H54 (cell line): ENCODE results near the gene TRIP11.

Experiments used
- DNase-seq: peaks from one replicate; pipeline ENCODE4 v3.0.0; 2011; ENCODE audit warnings: low spot score, mixed read lengths; ENCODE audit not compliant: insufficient read length
- FAIRE-seq: peaks from 3 replicates; lab custom pipeline; 2011; peaks lifted over from hg19 to GRCh38; lab: Jason Lieb, UNC
- POLR2A ChIP-seq: IDR thresholded peaks from 2 replicates; pipeline ENCODE4 v1.6.1; 2011; ENCODE audit warnings: low read depth, mild to moderate bottlenecking, low read length

TRIP11 gene

DNA sequence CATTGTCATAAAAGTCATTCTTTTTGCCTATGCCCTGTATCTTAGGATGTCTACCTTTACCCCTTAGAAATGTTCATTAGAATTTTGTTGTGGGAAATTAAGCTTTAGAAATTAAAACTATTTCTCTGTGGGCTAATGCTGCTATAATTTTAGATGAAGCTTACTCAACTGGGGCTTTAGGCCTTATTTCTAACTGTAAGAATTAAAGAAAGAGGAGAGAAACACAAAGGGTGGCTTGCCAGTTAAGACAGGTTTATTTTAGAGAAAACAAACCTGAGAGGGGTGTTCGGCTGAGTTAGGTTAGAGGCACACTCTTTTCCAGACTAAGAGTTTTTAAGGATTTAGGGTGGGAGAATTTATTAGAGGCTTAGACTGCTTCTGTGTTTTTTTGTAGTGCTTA is 6.4 kb downstream of the TRIP11 start:
- FAIRE-seq, result no peak
- DNase-seq, result no peak
- no peak for TF ChIP-seq POLR2A

DNA sequence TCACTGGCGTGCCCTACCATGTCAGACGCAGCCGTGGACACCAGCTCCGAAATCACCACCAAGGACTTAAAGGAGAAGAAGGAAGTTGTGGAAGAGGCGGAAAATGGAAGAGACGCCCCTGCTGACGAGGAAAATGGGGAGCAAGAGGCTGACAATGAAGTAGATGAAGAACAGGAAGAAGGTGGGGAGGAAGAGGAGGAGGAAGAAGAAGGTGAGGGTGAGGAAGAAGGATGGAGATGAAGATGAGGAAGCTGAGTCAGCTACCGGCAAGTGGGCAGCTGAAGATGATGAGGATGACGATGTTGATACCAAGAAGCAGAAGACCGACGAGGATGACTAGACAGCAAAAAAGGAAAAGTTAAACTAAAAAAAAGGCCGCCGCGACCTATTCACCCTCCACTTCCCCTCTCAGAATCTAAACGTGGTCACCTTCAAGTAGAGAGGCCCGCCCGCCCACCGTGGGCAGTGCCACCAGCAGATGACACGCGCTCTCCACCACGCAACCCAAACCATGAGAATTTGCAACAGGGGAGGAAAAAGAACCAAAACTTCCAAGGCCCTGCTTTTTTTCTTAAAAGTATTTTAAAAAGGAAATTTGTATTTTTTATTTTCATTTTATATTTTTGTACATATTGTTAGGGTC is 13.2 kb downstream of the TRIP11 start:
- FAIRE-seq (no peak), DNase-seq (no peak)
- no peak for TF ChIP-seq POLR2A

DNA sequence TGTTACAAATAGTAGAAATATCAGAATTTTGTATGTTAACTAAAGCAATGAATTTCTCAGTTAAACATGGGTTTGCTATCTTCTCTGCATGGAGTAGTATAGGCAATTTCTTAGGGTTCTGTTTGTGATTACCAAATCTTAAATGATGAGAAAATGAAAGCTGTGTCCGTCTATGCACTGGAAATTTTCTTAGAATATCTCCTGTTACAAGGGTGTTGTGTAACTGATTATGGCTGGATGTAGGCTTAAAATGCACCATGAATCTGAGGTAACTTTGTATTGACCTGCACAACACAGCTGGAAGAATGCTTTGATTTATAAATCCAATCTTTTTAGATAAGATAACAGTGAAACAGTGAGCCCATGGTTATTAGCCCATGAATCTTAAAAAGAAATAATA is 17.8 kb downstream of the TRIP11 start:
- no peak for TF ChIP-seq POLR2A
- FAIRE-seq (no peak), DNase-seq (no peak)

DNA sequence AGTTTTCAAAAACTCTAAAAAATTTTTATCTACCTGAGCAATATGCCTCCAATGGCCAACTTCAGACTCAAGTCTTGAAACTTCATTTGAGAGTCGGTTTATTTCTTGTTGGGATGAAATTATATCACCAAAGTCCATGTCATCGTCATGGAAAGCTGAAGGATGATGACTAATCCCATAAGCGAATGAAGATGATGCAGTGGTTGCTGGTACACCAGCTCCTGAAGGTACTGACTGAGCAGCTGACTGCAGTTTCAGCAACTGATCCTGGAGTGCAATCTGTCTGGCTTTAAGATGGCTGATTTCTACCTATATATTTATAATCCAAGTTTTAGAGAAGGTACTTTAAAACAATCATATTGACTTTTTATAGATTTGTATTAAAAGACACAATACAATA is 18.3 kb downstream of the TRIP11 start:
- DNase-seq, result no peak
- no peak for TF ChIP-seq POLR2A
- peak; percentile 38 for FAIRE-seq

DNA sequence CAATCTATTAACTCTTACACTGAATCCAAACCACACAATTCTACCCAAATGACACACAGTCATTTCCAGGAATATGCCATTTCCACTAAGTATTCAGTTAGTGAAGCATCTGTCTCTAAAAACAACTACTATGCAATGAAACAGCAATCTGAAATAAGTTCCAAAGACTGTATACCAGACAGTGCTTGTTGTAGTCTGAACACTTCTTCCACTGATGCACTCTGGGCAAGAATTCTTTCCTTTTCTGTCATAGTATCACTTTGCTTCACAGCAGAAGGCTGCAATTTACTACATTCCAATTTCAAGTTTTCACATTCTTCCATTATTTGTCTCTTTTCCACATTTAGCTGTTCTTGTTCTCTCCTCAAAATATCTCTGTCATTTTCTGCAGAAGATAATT is 25.8 kb downstream of the TRIP11 start:
- no peak for DNase-seq
- no peak for TF ChIP-seq POLR2A
- FAIRE-seq, result peak; percentile 27

DNA sequence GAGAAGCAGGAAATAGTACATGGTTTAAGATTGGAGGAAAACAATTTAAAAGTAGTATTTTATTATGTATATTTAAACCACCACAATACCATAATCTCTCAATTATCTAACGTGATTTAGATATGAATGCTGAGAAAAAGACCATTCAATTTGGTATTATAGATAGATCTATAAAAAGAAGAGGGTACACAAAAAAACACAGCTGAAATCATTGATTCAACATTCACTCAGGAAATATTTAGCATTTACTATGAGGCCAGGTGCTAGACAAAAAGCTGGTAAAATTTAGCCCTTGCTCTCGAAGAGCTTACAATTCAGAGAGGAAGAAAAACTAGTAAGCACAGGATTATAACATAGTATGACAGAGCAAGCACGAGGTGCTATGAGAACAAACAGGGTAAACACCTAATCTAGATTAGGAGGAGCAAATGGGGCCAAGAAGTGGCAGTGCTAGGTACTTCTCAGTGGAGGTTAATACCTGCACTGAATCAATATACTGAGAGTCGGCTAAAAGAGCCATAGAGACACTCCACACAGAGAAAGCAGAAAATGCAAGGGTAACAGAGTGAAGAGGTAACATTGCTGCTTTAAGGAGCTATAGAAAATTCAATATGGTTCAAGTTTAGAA is 27.6 kb downstream of the TRIP11 start:
- no peak for DNase-seq
- TF ChIP-seq POLR2A, result no peak
- no peak for FAIRE-seq

DNA sequence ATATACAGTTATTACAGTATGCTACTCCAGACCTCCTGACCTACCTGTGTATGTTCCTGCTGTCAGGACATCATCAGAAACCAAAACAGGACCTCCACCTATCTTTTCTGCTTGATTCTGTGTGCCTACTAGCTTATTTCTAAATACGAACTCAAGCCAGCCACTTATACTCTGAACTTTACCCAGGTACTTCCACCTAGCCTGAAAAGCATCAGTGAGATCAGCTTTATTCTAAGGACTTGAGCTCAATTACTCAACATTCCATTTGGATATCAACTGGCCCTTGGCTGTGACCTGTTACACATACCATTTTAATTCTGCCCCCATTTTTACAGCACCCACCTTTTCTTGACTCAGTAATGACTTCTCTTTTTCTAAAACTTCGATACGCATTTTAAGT is 29.2 kb downstream of the TRIP11 start:
- TF ChIP-seq POLR2A, result no peak
- no peak for DNase-seq
- FAIRE-seq, result no peak

DNA sequence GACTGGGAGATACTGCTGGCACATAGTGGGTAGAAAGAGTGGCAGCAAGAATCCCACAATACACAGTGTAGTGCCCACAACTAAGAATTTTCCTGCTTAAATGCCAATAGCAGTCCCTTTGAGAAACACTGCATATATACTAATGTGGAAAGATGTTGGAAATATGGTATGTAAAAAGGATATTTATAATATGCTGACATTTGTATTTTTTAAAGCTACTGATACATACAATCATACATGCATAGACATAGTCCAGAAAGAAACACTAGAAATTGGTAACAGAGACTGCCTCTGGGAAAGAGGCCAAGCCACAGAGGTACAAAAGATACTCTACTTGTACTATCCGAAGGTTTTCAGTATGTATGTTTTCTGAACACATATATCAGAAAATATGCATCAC is 30.3 kb downstream of the TRIP11 start:
- TF ChIP-seq POLR2A, result no peak

DNA sequence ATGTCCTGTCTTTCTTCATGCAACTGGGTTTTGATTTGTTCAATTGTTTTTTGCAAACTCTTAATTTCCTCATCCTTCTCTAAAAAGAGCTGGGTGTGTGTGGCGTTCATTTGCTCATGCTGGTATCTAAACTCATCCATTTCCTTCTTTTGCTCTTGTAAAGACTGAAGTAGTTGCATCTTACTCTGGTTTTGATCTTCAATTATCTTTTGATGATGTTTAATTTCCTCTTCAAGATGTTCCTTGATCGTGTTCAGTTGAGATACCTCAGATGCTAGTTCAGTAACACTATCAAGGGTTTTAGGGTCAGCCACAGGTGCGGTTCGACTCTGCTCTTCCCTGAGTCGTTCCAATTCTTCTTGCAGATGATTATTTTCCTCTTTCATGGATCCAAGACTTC is 34.8 kb downstream of the TRIP11 start:
- FAIRE-seq (no peak), DNase-seq (no peak)
- no peak for TF ChIP-seq POLR2A

More for the DNA sequence above, 30.3 kb downstream of the TRIP11 start:
- FAIRE-seq (no peak), DNase-seq (no peak)

DNA sequence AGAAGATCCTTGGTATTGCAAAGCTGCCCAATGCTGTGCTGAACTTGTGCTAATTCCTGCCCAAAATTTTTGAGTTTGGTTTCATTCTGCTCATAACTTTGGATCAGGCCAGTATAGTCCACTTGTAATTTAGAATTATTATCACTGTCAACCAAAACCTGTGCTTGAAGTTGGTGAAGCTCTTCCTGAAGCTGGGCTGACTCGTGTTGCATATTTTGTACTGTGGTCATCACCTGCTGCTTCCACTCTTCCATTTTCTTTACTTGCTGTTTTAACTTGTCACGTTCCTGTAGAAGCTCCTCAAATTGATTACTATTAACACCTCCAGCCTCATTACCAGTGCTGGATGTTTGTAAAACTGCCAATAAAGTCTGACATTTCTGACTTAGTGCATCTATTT is 35.8 kb downstream of the TRIP11 start:
- no peak for TF ChIP-seq POLR2A
- no peak for DNase-seq
- FAIRE-seq, result no peak

DNA sequence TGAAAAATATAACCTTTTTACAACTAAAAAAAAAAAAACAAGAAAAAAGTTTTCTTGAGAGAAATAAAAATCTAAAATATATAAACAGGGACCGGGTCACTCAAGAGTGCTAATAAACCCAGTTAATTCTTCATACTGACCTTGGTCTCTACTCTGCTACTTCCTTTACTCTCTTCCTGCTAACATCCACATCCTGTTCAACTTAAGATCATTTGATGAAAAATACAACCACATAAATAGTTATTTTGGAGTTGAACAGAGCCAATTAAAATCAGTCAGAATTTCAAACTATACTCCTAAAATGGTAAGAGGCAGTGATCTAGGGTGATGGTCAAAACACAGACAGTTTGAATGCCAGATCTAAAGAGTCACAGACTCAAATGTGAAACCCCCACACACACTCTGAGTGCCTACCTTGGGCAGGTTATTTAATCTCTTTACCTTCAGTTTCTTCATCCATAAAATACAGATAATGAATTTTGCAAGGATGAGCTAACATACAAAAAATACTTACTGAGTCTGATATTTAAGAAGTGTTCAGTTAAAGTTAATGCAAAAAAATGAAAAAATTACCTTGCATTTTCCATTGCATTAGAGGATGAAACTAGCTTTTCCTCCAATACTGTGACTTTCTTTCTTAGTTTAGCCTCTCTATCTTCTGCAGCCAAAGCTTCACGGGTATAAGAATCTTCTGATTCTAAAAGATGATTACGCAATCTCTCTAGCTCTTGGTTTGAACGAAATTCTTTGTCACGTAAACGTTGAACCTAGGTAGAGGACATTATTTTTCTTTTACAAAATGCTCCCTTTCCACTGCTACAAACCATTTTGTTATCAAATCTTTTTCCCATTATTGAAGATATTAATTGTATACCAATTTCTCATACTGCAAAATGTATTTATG is 40.9 kb downstream of the TRIP11 start:
- FAIRE-seq (peak; percentile 15), DNase-seq (no peak)
- no peak for TF ChIP-seq POLR2A

DNA sequence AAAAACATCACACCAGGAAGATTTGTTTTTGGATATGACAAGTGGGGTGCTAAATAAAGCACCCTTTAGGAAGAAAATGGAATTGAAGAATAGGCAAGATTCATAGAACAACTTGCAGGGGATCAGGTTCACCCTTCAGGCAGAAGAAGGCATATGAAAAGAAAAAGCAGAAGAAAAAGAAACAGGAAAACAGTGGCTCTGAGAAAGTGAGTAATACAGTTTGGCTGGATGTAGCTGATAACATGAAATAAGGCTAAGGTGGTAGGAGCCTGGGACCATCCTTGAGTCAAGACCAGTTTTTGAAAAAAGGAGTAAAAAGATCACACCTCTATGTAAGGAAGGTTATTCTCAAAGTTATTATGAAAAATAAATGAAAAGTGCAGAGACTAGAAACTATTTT is 42.4 kb downstream of the TRIP11 start:
- no peak for FAIRE-seq
- DNase-seq, result no peak
- no peak for TF ChIP-seq POLR2A

DNA sequence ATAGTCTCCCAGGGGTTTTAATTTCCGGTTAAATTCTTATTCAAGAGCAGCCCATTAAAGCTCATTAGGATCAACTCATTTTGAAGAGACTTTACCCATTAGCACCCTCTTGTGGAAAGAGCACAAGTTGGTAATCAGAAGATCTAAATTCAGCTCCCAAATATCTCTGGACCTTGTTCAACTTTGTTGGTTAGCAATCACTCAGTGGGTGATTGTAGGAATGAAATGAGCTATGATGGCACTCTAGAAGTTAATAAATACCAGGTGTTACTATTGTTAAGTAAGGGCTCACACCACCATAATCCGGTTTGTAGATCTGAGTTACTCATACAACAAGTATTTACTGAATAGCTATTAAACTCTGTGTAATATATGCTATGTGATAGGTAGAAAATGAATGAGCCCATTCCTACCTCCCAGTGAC is 42.9 kb downstream of the TRIP11 start:
- FAIRE-seq, result peak; percentile 80
- DNase-seq, result no peak
- TF ChIP-seq POLR2A, result no peak

DNA sequence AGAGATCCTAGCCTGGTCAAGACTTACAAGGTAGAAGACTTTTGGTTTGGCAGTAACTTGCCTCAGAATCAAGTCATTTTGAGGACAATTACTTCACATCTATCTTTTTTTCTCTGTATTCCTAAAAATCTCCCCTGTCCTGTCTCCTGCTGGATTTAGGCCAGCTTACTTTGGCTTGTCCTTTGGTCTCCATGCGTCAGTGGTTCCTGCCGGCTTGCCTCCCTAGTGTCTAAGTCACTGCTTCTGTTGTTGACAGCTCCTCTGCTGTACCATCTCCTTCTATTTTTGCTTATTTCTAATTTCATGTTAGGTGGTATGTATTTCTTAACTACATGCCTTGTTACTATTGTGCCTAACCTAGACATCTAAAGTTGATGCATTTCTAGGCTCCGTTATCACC is 52.7 kb downstream of the TRIP11 start:
- DNase-seq (no peak), FAIRE-seq (no peak)
- no peak for TF ChIP-seq POLR2A
